GM19099 (cell line): ENCODE measurements around the gene ASGR1.

Experiments
- POLR2A ChIP-seq: IDR thresholded peaks from 3 replicates; pipeline ENCODE4 v1.6.1; 2011; ENCODE audit warnings: low read depth; ENCODE audit not compliant: insufficient read length; ENCODE audit errors: extremely low read depth

The ASGR1 gene

DNA sequence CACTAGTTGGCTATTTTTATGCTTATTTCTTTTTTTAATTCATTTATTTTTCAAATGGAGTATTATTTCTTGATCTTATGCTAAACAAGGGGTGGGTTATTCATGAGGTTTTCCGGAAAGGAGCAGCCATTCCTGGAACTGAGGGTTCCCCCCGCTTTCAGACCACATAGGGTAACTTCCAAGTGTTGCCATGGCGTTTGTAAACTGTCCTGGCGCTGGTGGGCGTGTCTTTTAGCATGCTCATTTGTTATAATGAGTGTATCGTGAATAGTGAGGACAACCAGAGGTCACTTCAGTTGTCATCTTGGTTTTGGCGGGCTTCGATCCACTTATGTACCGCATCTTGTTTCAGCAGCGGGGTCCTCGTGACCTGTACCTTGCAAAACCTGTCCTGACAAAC, 35.0 kb downstream of the ASGR1 start:
- TF ChIP-seq POLR2A = no peak

DNA sequence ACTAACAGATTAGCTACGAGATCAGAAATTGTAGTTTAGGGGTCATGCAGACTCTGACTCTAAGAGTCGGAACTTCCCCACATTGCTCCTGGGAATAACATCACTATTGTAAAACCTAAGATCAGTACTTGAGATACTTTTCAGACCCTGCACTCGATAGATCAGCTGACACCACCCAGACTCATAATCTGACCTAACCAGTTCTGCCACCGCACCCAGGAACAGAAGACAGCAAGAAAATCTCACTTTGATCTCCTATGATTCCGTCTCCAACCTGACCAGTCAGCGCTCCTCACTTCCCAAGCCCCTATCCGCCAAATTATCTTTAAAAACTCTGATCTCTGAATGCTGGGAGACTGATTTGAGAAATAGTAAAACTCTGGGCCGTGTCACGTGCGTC, 37.3 kb downstream of the ASGR1 start:
- TF ChIP-seq POLR2A = no peak

- TF ChIP-seq POLR2A = no peak
Observed at GRCh38 chr17:7139400-7139799, 39.8 kb downstream of the ASGR1 start.

DNA sequence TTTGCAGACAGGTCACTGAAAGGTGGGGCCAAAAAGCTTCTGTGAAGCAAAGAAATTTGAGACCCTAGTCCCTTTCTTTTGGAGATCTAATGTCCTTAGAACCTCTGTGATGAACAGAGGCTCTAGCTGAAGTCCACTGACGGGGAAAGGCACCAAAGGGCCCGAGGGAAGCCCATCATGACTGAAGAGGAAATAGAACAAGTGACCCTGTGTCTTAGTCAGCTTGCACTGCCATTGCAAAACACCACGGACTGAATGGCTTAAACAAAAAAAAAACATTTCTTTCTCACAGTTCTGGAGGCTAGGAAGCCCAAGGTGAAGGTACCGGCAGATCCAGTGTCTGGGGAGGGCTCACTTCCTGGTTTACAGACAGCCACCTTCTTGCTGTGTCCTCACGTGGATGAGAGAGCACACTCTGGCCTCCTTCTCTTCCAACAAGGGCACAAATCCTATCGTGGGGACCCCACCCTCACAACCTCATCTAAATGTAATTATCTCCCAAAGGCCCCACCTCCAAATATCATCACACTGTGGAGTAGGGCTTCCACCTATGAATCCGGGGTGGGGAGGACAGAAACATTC, 40.3 kb downstream of the ASGR1 start:
- no peak for TF ChIP-seq POLR2A

DNA sequence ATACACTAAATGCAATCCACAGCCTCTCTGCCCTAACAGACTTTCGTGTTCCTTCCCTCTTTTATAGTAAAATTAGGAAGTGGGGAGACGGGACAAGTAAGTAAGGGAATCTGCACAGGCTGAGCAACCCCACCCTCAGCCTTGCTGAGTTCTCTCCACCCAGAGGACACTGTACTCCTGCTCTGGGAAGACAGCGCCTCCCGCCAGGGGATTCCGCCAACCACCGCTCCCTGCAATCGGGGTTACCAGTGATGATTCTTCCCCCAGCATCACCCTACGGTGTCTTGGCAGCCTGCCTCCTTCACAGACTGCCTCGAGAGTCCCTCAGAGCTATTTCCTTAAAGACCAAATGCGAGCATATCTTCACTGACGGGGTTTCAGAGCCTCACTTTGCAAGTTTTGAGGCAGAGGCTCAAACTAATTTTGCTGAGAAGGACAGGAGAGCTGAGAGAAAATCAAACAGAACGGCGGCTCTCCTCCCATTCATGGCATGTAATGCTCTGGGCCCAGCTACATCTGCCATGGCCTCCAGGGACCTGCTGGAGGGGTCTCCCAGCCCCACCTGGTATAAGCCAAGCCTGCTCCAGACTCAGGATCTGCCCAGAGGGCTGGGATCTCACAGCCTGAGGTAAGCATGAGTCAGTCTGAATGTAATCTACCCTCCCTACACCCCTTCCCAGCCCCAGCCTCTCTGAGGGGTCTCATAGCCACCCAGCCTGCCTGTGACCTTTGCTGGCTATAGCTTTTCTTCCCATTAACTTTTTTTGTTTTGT, 41.8 kb downstream of the ASGR1 start:
- no peak for TF ChIP-seq POLR2A

- no peak for TF ChIP-seq POLR2A
Observed at GRCh38 chr17:7136266-7136877, 42.8 kb downstream of the ASGR1 start.

DNA sequence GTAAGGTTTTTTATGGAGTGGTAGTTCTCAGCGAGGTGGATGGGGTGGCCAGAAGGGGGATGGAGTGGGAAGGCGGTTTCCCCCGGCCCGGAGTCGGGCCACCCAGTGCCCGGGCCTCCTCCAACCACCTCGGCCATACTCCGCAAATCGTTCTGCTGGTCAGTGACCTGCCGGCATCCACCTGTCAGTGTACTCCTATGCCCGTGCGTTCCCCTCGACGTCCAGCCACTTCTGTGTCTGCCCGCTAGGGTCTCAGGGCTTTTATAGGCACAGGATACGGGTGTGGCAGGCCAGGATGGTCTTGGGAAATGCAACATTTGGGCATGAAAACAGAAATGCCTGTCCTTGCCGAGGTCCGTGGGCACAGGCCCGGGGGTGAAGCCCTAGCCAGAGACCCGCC, 45.3 kb downstream of the ASGR1 start:
- no peak for TF ChIP-seq POLR2A

GRCh38 chr17:7133424-7133823, 45.7 kb downstream of the ASGR1 start:
- TF ChIP-seq POLR2A = no peak

GRCh38 chr17:7132511-7133094, 46.6 kb downstream of the ASGR1 start:
- TF ChIP-seq POLR2A = peak; percentile 44

GRCh38 chr17:7131423-7131791, 47.8 kb downstream of the ASGR1 start:
- TF ChIP-seq POLR2A = no peak

DNA sequence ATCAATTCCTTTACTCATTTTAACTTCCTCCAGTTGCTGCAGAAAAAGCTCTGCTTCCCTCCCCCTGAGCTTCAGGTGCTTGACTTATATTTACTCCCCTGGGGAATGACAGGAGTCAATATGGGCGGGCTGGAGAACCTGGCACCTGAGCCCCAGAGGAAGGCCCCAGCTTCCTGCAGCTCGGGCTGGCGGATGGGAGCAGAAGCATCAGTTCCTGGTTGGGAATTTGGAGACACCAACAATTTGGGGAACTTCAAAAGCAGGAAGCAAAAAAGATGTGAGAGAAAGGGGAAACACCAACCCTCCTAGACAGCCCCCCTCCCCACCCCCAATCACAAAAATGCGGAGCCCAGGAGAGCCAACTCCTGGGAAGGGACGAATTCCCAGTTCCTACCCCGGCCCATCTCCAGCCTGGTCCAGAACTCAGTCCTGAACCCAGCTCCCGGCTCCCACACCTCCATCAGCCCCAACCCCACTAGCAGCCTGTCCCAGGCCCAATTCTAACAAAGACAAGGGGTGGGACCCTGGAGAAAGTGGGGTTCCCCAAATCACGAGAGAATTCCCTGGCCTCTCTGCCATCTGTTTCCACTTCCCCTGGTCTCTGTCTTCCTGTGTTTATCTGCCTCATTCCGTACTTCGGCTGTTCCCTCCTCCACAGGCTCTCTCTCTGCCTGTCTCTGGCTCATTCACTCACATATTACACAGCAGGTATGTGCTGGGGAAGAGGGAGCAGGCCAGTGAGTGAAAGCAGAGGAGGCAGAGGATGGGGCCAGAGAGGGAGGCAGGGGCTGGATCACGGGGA, 48.3 kb downstream of the ASGR1 start:
- no peak for TF ChIP-seq POLR2A

- TF ChIP-seq POLR2A = no peak
Observed at GRCh38 chr17:7129311-7129710, 49.9 kb downstream of the ASGR1 start.

DNA sequence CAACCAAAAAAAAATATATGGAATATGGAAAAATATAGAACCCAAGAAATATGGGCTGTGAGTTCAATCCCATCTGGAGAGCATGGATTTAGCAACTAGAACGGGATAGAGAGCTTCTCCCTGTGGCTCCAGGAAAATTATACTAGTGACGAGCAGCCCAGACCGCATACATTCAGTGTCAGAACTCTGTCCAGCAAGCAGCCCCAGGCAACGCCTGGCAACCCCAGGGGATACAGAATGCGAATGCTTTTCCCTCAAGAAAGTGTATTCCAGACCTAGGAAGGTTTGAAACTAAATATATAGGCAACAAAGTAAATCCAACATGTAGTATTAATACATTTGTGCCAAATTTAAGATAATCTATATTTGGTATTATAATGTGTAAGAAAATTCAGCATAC, 51.0 kb downstream of the ASGR1 start:
- TF ChIP-seq POLR2A = no peak

- no peak for TF ChIP-seq POLR2A
Observed at GRCh38 chr17:7124923-7125322, 54.2 kb downstream of the ASGR1 start.

- no peak for TF ChIP-seq POLR2A
Observed at GRCh38 chr17:7123844-7124243, 55.3 kb downstream of the ASGR1 start.
